ENCODE data around the gene ITGB2.
"Not testable (repeated sequence)": the region's sequence is repeated elsewhere in the genome, so short reads cannot be mapped to it uniquely, and the experiment has no call there.

Gene ITGB2

GRCh38 chr21:44940116-44940631, 19.5 kb upstream of the ITGB2 start:
- DNase-seq: no peak

GRCh38 chr21:44939532-44940115, 18.9 kb upstream of the ITGB2 start, which contains the start of gene SLX9:
Gene SLX9 (plus strand): TSS chr21:44940029. CDS start chr21:44940058, 29 bp downstream.
- DNase-seq: peak; percentile 56 to 76

- DNase-seq: no peak
Observed at GRCh38 chr21:44938772-44939531, 18.3 kb upstream of the ITGB2 start.

- DNase-seq: no peak
Observed at GRCh38 chr21:44935533-44935927, 14.8 kb upstream of the ITGB2 start.

- DNase-seq: no peak
Observed at GRCh38 chr21:44934797-44935532, 14.3 kb upstream of the ITGB2 start.

GRCh38 chr21:44934276-44934675, 13.6 kb upstream of the ITGB2 start:
- no peak for DNase-seq

- DNase-seq: no peak
Observed at GRCh38 chr21:44933918-44934260, 13.2 kb upstream of the ITGB2 start.

- no peak for DNase-seq
Observed at GRCh38 chr21:44933199-44933917, 12.7 kb upstream of the ITGB2 start.

GRCh38 chr21:44932408-44933181, 11.9 kb upstream of the ITGB2 start:
- DNase-seq: peak in 1 of 2 donors; percentile 51

GRCh38 chr21:44931501-44932407, 11.1 kb upstream of the ITGB2 start:
- no peak for DNase-seq

- peak; percentile 86 to 89 for DNase-seq
Observed at GRCh38 chr21:44931137-44931500, 10.4 kb upstream of the ITGB2 start.

GRCh38 chr21:44930543-44930981, 9.9 kb upstream of the ITGB2 start:
- no peak for DNase-seq

GRCh38 chr21:44929799-44930542, 9.3 kb upstream of the ITGB2 start:
- no peak for DNase-seq

- DNase-seq: no peak
Observed at GRCh38 chr21:44929242-44929798, 8.6 kb upstream of the ITGB2 start.

GRCh38 chr21:44928500-44929241, 8.0 kb upstream of the ITGB2 start:
- not testable (repeated sequence) for DNase-seq

- DNase-seq: peak; percentile 66 to 91
Observed at GRCh38 chr21:44927587-44928461, 7.1 kb upstream of the ITGB2 start.

- DNase-seq: no peak
Observed at GRCh38 chr21:44927259-44927586, 6.5 kb upstream of the ITGB2 start.

Measured in inflammatory macrophage treated with lipopolysaccharide for 1 hour (primary cell).